OCI-M2 (cell line): ENCODE results near the gene HSD11B2.

Source experiments
- DNase-seq: peaks from one replicate; lab custom pipeline; 2025; ENCODE audit not compliant: unreplicated experiment; lab: John Stamatoyannopoulos, UW

The HSD11B2 gene

GRCh38 chr16:67431775-67432505, 1.0 kb downstream of the HSD11B2 start:
- no peak for DNase-seq

GRCh38 chr16:67432506-67432890, 1.6 kb downstream of the HSD11B2 start:
- no peak for DNase-seq

- no peak for DNase-seq
Measured at GRCh38 chr16:67433131-67433719, 2.3 kb downstream of the HSD11B2 start.

- no peak for DNase-seq
Measured at GRCh38 chr16:67435758-67436164, 4.8 kb downstream of the HSD11B2 start.

GRCh38 chr16:67436640-67437193, 5.8 kb downstream of the HSD11B2 start:
- no peak for DNase-seq

GRCh38 chr16:67437513-67437912, 6.6 kb downstream of the HSD11B2 start:
- DNase-seq = no peak

GRCh38 chr16:67438098-67438791, 7.3 kb downstream of the HSD11B2 start:
- DNase-seq = no peak

GRCh38 chr16:67438824-67439393, 8.0 kb downstream of the HSD11B2 start:
- DNase-seq = no peak

- no peak for DNase-seq
Measured at GRCh38 chr16:67441271-67441753, 10.4 kb downstream of the HSD11B2 start.

- DNase-seq = no peak
Measured at GRCh38 chr16:67441907-67442306, 11.0 kb downstream of the HSD11B2 start.

- no peak for DNase-seq
Measured at GRCh38 chr16:67442581-67443255, 11.8 kb downstream of the HSD11B2 start.

GRCh38 chr16:67443265-67443664, 12.3 kb downstream of the HSD11B2 start:
- DNase-seq = no peak

GRCh38 chr16:67444259-67445125, 13.6 kb downstream of the HSD11B2 start:
- DNase-seq = no peak

GRCh38 chr16:67445126-67445426, 14.2 kb downstream of the HSD11B2 start:
- no peak for DNase-seq

GRCh38 chr16:67445441-67445912, 14.6 kb downstream of the HSD11B2 start:
- no peak for DNase-seq

- DNase-seq = no peak
Measured at GRCh38 chr16:67445913-67446907, 15.3 kb downstream of the HSD11B2 start.

GRCh38 chr16:67446968-67447507, 16.1 kb downstream of the HSD11B2 start:
- DNase-seq = no peak

GRCh38 chr16:67447508-67448076, 16.7 kb downstream of the HSD11B2 start:
- DNase-seq = no peak
